Loucy (cell line): ENCODE results near the gene WNT3.

Experiments
- CTCF ChIP-seq: fragments of 200-600 bp; sonication (generic); conservative IDR thresholded peaks from 2 replicates; pipeline ENCODE4 v1.5.1; 2014; ENCODE audit warnings: mild to moderate bottlenecking, antibody characterized with exemption, low read length
- EZH2phosphoT487 ChIP-seq: fragments of 200-600 bp; IDR thresholded peaks from 2 replicates; pipeline ENCODE4 v1.6.1; 2018; ENCODE audit warnings: antibody characterized with exemption, mild to moderate bottlenecking, moderate library complexity, borderline replicate concordance

DNA sequence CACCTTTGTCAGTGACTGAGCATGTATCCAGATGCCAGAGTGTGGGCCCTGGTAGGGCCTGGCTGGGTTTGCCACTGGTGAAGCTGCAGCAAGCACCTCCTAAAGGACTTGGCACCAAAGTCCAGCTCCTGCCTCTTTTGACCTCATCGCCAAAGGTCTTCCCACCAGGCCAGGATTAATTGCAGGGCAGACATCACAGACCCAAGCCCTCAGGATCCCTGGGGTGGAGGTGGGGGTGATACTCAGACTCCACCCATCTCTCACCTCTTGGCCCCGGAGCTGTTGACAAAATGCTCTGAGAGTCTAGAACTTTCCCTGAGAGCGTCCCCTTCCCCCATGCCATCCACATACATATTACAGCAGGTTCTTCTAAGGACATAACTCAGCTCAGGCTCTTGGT is 4.6 kb downstream of the WNT3 start:
- no peak for TF ChIP-seq CTCF
- TF ChIP-seq EZH2phosphoT487 = no peak
